HCT116 (cell line): ENCODE results near the gene SLC12A3. TPM values are rescaled to one million over a fixed set of nuclear protein-coding genes. Genes with fewer than 3 reads are reported as not detected.

Source experiments
- ATAC-seq: fragments of 200-7000 bp; cut with Tn5 transposase; 2 replicates; pipeline ENCODE4 v1.9.1; 2020; ENCODE audit warnings: mild to moderate bottlenecking, moderate library complexity
- BruUV-seq: library from RNA; stranded (reverse); fragments of 400-500 nt; replicated peaks from 2 replicates; lab custom pipeline; 2021; lab: Mats Ljungman, UMichigan
- CTCF ChIA-PET: fragments of 300-600 bp; sonication (Branson Sonifier 250); formaldehyde crosslinking; loops from one replicate; lab custom pipeline; 2021; ENCODE audit warnings: antibody characterized with exemption; lab: Charles Lee
- POLR2A ChIA-PET: fragments of 300-600, 350-600 bp; sonication (Branson Sonifier 250); formaldehyde crosslinking; loops from one replicate; lab custom pipeline; 2021; ENCODE audit warnings: antibody characterized with exemption; lab: Charles Lee
- RAD21 ChIA-PET, 2 experiments: fragments of 300-600 bp; sonication (Branson Sonifier 250); formaldehyde crosslinking; loops; one replicate each; lab custom pipeline; 2023; ENCODE audit warnings: low total read pairs in 2 of 2; ENCODE audit not compliant: uncharacterized antibody in 2 of 2, unreplicated experiment in 2 of 2, low non-redundant PET in 1 of 2; lab: Charles Lee
- DNase-seq: peaks from one replicate; pipeline ENCODE4 v3.0.0-alpha.2; 2010; ENCODE audit warnings: low read depth, low spot score
- H2AFZ ChIP-seq: fragments of 200-600 bp; shearing (Covaris generic), sonication (generic); 2 replicates; pipeline ENCODE4 v1.6.1; 2017; ENCODE audit warnings: low read depth, mixed run types, mixed read lengths, antibody characterized with exemption, low read length; ENCODE audit not compliant: poor library complexity, severe bottlenecking
- H3K27ac ChIP-seq: 2 replicates; pipeline ENCODE4 v1.5.1; 2012; ENCODE audit warnings: low read depth, low read length
- H3K27me3 ChIP-seq: fragments of 200-600 bp; sonication (generic); 2 replicates; pipeline ENCODE4 v1.6.1; 2016; ENCODE audit warnings: mixed run types, low read length, mixed read lengths; ENCODE audit not compliant: insufficient read depth
- H3K36me3 ChIP-seq, 2 experiments: fragments of 200-500 bp in 1 of 2; fragments of 200-600 bp in 1 of 2; sonication (Bioruptor generic) in 1 of 2; sonication (generic) in 1 of 2; 2 replicates each; pipeline versions ENCODE4 v1.5.1 to v1.6.1; 2014 to 2016; ENCODE audit warnings: low read length in 2 of 2, inconsistent platforms in 1 of 2, mixed read lengths in 1 of 2, mixed run types in 1 of 2; ENCODE audit not compliant: insufficient read depth in 2 of 2, control insufficient read depth in 1 of 2
- H3K4me1 ChIP-seq, 2 experiments: fragments of 200-600 bp in 1 of 2; sonication (generic) in 1 of 2; 2 replicates each; pipeline versions ENCODE4 v1.5.1 to v1.6.1; 2012 to 2017; ENCODE audit warnings: low read length in 2 of 2, inconsistent platforms in 1 of 2, mild to moderate bottlenecking in 1 of 2, mixed read lengths in 1 of 2, mixed run types in 1 of 2, moderate library complexity in 1 of 2; ENCODE audit not compliant: insufficient read depth in 2 of 2, control insufficient read depth in 1 of 2
- H3K4me2 ChIP-seq: fragments of 200-600 bp; sonication (generic); 2 replicates; pipeline ENCODE4 v1.6.1; 2017; ENCODE audit warnings: mixed run types, low read length, mixed read lengths
- H3K4me3 ChIP-seq, 2 experiments: fragments of 200-600 bp in 1 of 2; sonication (generic) in 1 of 2; replicated peaks in 1 of 2; 2 replicates each; pipeline ENCODE4 v1.5.1; 2011 to 2016; ENCODE audit warnings: low read length in 2 of 2, control low read depth in 1 of 2, low read depth in 1 of 2, mild to moderate bottlenecking in 1 of 2, mixed read lengths in 1 of 2, mixed run types in 1 of 2
- H3K79me2 ChIP-seq: fragments of 200-600 bp; sonication (generic); 2 replicates; pipeline ENCODE4 v1.6.1; 2017; ENCODE audit warnings: mild to moderate bottlenecking, mixed run types, low read length, moderate library complexity, mixed read lengths; ENCODE audit not compliant: insufficient read depth
- H3K9ac ChIP-seq: fragments of 200-600 bp; sonication (generic); 2 replicates; pipeline ENCODE4 v1.6.1; 2016; ENCODE audit warnings: low read length, mixed read lengths
- H3K9me2 ChIP-seq: fragments of 200-600 bp; sonication (generic), shearing (Covaris generic); 2 replicates; pipeline ENCODE4 v1.6.1; 2017; ENCODE audit warnings: mixed run types, mild to moderate bottlenecking, moderate library complexity; ENCODE audit not compliant: insufficient read depth
- H3K9me3 ChIP-seq, 2 experiments: fragments of 200-500 bp in 1 of 2; fragments of 200-600 bp in 1 of 2; sonication (Bioruptor generic) in 1 of 2; sonication (generic) in 1 of 2; 2 replicates each; pipeline ENCODE4 v1.6.1; 2014 to 2017; ENCODE audit warnings: low read length in 2 of 2, mixed read lengths in 2 of 2, inconsistent platforms in 1 of 2, low read depth in 1 of 2, mild to moderate bottlenecking in 1 of 2, mixed run types in 1 of 2, moderate library complexity in 1 of 2; ENCODE audit not compliant: control insufficient read depth in 1 of 2, insufficient read depth in 1 of 2
- H4K20me1 ChIP-seq: fragments of 200-600 bp; sonication (generic), shearing (Covaris generic); 2 replicates; pipeline ENCODE4 v1.6.1; 2017; ENCODE audit warnings: mixed run types, mild to moderate bottlenecking, moderate library complexity; ENCODE audit not compliant: insufficient read depth
- CBX3 ChIP-seq: IDR thresholded peaks from 2 replicates; pipeline ENCODE4 v1.6.1; 2012; ENCODE audit warnings: low read depth
- CEBPB ChIP-seq: IDR thresholded peaks from 2 replicates; pipeline ENCODE4 v1.6.1; 2012; ENCODE audit warnings: low read depth
- EGR1 ChIP-seq: IDR thresholded peaks from 2 replicates; pipeline ENCODE4 v1.6.1; 2012; ENCODE audit warnings: low read depth
- EZH2 ChIP-seq: fragments of 200-600 bp; sonication (generic); IDR thresholded peaks from 2 replicates; pipeline ENCODE4 v1.6.1; 2017; ENCODE audit warnings: antibody characterized with exemption, mixed run types
- EZH2phosphoT487 ChIP-seq: fragments of 200-600 bp; IDR thresholded peaks from 2 replicates; pipeline ENCODE4 v1.6.1; 2018; ENCODE audit warnings: antibody characterized with exemption, borderline replicate concordance
- FOSL1 ChIP-seq: IDR thresholded peaks from 2 replicates; pipeline ENCODE4 v1.6.1; 2012; ENCODE audit warnings: low read depth
- JUND ChIP-seq: IDR thresholded peaks from 2 replicates; pipeline ENCODE4 v1.6.1; 2012
- POLR2AphosphoS5 ChIP-seq: IDR thresholded peaks from 2 replicates; pipeline ENCODE4 v1.6.1; 2011; ENCODE audit warnings: mild to moderate bottlenecking, low read depth, low read length, moderate library complexity
- RAD21 ChIP-seq: IDR thresholded peaks from 2 replicates; pipeline ENCODE4 v1.6.1; 2012; ENCODE audit warnings: low read depth, mild to moderate bottlenecking
- SP1 ChIP-seq: IDR thresholded peaks from 2 replicates; pipeline ENCODE4 v1.6.1; 2012; ENCODE audit warnings: low read depth
- TCF7L2 ChIP-seq: IDR thresholded peaks from 2 replicates; pipeline ENCODE4 v1.7.0; 2011; ENCODE audit warnings: borderline replicate concordance, inconsistent platforms; ENCODE audit not compliant: insufficient read depth, insufficient read length; ENCODE audit errors: extremely low read depth
- ZFX ChIP-seq: fragments of 450-650 bp; IDR thresholded peaks from 2 replicates; pipeline ENCODE4 v1.6.1; 2017
- ZNF274 ChIP-seq: fragments of 200-500 bp; sonication (Bioruptor generic); IDR thresholded peaks from 2 replicates; pipeline ENCODE4 v1.6.1; 2014; ENCODE audit warnings: mild to moderate bottlenecking, low read depth, low read length, inconsistent platforms
- intact Hi-C: fragments of 100-400 bp; cut with micrococcal nuclease; formaldehyde crosslinking; loops from 2 replicates; pipeline ENCODE4 v1.10.0; 2022
- total RNA-seq: library from RNA; stranded (reverse); gene quantifications from one replicate; pipeline ENCODE4 v1.2.1, GENCODE V29; 2021; ENCODE audit not compliant: unreplicated experiment
- TF ChIP-seq, protein P1 (sequence below): IDR thresholded peaks from 2 replicates; pipeline ENCODE4 v1.6.1; 2011; ENCODE audit warnings: mild to moderate bottlenecking, low read length, moderate library complexity; ENCODE audit not compliant: insufficient replicate concordance; ENCODE audit errors: extremely low read depth
- TF ChIP-seq, protein P2 (sequence below): IDR thresholded peaks from 2 replicates; pipeline ENCODE4 v1.6.1; 2012; ENCODE audit warnings: low read depth
- TF ChIP-seq, protein P3 (sequence below), 3 experiments: fragments of 200-600 bp in 1 of 3; sonication (generic) in 1 of 3; IDR thresholded peaks in 2 of 3; conservative IDR thresholded peaks in 1 of 3; 2 replicates each; pipeline ENCODE4 v1.5.1; 2012 to 2017; ENCODE audit warnings: low read depth in 2 of 3, low read length in 2 of 3, antibody characterized with exemption in 1 of 3, borderline replicate concordance in 1 of 3, control low read depth in 1 of 3, mild to moderate bottlenecking in 1 of 3, mixed read lengths in 1 of 3, mixed run types in 1 of 3, moderate library complexity in 1 of 3; ENCODE audit not compliant: insufficient read depth in 1 of 3
- TF ChIP-seq, protein P4 (sequence below): IDR thresholded peaks from 2 replicates; pipeline ENCODE4 v1.6.1; 2012
- TF ChIP-seq, protein P5 (sequence below): IDR thresholded peaks from 2 replicates; pipeline ENCODE4 v1.6.1; 2012

Gene SLC12A3
- total RNA-seq, 1 experiment from 2014 or later: not detected

DNA sequence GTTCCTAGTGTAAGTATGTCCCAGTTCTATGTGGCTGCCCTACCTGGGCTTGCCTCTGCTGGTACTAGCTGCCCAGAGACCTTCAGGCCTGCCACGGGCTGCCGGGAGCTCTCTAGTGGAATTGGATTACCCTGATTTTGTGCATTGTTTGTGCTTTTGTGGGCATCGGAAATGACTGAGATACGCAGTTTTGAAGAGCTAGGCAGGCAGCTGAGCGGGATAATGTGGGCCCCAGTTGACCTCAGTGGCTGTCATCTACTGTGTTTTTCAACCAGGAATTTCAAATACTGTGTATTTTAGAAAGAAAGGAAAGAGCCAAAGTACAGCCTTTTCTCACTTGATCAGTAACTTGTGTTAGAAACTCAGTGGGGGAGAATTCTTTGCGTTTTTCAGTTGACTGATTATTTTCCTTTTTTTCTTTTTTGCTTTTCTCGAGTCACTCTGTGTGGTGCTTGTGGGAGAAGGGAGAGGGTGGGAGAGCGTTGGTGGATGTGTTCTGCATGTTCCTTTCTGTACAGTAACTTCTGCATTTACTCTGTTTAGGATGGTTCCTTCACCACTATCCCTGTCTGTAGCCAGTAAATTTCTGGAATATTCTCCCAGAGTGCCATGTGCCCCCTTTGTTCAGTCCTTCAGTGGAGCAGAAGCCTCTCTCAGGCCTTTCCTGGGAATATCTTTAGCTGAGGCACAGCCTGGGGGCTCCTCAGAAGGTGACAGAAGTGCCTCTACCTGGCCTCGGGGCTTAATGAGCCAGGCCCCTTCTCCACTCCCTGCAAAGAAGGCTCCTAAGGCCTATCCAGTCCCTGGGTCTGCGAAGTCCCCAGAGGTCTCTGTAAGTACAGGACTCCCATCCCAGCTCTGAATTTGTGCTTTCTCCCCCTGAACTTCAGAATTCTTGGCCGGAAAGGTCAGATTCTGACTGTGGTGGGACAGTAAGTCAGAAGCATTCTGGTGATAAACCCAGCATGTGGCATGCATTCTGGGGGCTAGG, 15.0 kb upstream of the SLC12A3 start:
- H4K20me1 ChIP-seq: no peaks in the 10 kb centered on the region
- H3K27ac ChIP-seq: no peak overlapping the region
- POLR2A ChIA-PET: no interaction called here
- no peaks in the 10 kb centered on the region for H3K79me2 ChIP-seq
- no peak overlapping the region for H2AFZ ChIP-seq
- no TSS peak for BruUV-seq
- intact Hi-C loops: no loop called here
- DNase-seq: no peak
- H3K9ac ChIP-seq: no peak overlapping the region
- CTCF ChIA-PET: no interaction called here
- H3K4me3 ChIP-seq: no peak overlapping the region
- RAD21 ChIA-PET: no interaction called here
- no peak overlapping the region; the same call in 1 of the 2 replicates for H3K4me2 ChIP-seq
- no peaks in the 10 kb centered on the region for H3K9me3 ChIP-seq
- peaks cover 22 to 41% of the 10 kb centered on the region in 2 experiments for H3K4me1 ChIP-seq
- peaks cover 0 to 4% of the 10 kb centered on the region in 2 experiments; a peak in 1 of 4 replicates for H3K36me3 ChIP-seq
- no peaks in the 10 kb centered on the region for H3K27me3 ChIP-seq
- no peaks in the 10 kb centered on the region for H3K9me2 ChIP-seq
- no peak for ATAC-seq
- TF ChIP-seq CEBPB (no peak), EGR1 (no peak), SP1 (no peak), CBX3 (no peak), ZFX (no peak), TCF7L2 (no peak), ZNF274 (no peak), RAD21 (no peak), FOSL1 (no peak), EZH2phosphoT487 (no peak), JUND (no peak), EZH2 (no peak), POLR2AphosphoS5 (no peak)
- TF ChIP-seq, protein P1, sequence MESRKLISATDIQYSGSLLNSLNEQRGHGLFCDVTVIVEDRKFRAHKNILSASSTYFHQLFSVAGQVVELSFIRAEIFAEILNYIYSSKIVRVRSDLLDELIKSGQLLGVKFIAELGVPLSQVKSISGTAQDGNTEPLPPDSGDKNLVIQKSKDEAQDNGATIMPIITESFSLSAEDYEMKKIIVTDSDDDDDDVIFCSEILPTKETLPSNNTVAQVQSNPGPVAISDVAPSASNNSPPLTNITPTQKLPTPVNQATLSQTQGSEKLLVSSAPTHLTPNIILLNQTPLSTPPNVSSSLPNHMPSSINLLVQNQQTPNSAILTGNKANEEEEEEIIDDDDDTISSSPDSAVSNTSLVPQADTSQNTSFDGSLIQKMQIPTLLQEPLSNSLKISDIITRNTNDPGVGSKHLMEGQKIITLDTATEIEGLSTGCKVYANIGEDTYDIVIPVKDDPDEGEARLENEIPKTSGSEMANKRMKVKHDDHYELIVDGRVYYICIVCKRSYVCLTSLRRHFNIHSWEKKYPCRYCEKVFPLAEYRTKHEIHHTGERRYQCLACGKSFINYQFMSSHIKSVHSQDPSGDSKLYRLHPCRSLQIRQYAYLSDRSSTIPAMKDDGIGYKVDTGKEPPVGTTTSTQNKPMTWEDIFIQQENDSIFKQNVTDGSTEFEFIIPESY: no peak
- TF ChIP-seq, protein P2, sequence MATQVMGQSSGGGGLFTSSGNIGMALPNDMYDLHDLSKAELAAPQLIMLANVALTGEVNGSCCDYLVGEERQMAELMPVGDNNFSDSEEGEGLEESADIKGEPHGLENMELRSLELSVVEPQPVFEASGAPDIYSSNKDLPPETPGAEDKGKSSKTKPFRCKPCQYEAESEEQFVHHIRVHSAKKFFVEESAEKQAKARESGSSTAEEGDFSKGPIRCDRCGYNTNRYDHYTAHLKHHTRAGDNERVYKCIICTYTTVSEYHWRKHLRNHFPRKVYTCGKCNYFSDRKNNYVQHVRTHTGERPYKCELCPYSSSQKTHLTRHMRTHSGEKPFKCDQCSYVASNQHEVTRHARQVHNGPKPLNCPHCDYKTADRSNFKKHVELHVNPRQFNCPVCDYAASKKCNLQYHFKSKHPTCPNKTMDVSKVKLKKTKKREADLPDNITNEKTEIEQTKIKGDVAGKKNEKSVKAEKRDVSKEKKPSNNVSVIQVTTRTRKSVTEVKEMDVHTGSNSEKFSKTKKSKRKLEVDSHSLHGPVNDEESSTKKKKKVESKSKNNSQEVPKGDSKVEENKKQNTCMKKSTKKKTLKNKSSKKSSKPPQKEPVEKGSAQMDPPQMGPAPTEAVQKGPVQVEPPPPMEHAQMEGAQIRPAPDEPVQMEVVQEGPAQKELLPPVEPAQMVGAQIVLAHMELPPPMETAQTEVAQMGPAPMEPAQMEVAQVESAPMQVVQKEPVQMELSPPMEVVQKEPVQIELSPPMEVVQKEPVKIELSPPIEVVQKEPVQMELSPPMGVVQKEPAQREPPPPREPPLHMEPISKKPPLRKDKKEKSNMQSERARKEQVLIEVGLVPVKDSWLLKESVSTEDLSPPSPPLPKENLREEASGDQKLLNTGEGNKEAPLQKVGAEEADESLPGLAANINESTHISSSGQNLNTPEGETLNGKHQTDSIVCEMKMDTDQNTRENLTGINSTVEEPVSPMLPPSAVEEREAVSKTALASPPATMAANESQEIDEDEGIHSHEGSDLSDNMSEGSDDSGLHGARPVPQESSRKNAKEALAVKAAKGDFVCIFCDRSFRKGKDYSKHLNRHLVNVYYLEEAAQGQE: no peak
- TF ChIP-seq, protein P3, sequence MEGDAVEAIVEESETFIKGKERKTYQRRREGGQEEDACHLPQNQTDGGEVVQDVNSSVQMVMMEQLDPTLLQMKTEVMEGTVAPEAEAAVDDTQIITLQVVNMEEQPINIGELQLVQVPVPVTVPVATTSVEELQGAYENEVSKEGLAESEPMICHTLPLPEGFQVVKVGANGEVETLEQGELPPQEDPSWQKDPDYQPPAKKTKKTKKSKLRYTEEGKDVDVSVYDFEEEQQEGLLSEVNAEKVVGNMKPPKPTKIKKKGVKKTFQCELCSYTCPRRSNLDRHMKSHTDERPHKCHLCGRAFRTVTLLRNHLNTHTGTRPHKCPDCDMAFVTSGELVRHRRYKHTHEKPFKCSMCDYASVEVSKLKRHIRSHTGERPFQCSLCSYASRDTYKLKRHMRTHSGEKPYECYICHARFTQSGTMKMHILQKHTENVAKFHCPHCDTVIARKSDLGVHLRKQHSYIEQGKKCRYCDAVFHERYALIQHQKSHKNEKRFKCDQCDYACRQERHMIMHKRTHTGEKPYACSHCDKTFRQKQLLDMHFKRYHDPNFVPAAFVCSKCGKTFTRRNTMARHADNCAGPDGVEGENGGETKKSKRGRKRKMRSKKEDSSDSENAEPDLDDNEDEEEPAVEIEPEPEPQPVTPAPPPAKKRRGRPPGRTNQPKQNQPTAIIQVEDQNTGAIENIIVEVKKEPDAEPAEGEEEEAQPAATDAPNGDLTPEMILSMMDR (IDR thresholded peaks at IDR 0.05 in 2 of 3, conservative IDR thresholded peaks at IDR 0.05 in 1 of 3; ENCODE audit: borderline replicate concordance in 1 of 3, insufficient read depth in 1 of 3, low read depth in 2 of 3, low read length in 2 of 3): no peak
- TF ChIP-seq, protein P4, sequence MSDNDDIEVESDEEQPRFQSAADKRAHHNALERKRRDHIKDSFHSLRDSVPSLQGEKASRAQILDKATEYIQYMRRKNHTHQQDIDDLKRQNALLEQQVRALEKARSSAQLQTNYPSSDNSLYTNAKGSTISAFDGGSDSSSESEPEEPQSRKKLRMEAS: no peak
- TF ChIP-seq, protein P5, sequence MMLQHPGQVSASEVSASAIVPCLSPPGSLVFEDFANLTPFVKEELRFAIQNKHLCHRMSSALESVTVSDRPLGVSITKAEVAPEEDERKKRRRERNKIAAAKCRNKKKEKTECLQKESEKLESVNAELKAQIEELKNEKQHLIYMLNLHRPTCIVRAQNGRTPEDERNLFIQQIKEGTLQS: no peak
